SU-DHL-6 (cell line): ENCODE results near the gene C5orf58.

Experiments used
- EZH2phosphoT487 ChIP-seq: fragments of 200-600 bp; sonication (generic), shearing (Covaris generic); conservative IDR thresholded peaks from 2 replicates; pipeline ENCODE4 v1.6.1; 2018; ENCODE audit warnings: mild to moderate bottlenecking, antibody characterized with exemption, low read length, moderate library complexity, mixed read lengths
- TF ChIP-seq, protein P1 (sequence below): fragments of 200-600 bp; sonication (generic); IDR thresholded peaks from one replicate; pipeline ENCODE4 v1.5.1; 2017; ENCODE audit warnings: antibody characterized with exemption, mild to moderate bottlenecking, low read length, moderate library complexity; ENCODE audit not compliant: insufficient read depth, poor library complexity, severe bottlenecking

GRCh38 chr5:170257370-170257769 is 24.6 kb downstream of the C5orf58 start:
- TF ChIP-seq EZH2phosphoT487 = no peak
- TF ChIP-seq, protein P1, sequence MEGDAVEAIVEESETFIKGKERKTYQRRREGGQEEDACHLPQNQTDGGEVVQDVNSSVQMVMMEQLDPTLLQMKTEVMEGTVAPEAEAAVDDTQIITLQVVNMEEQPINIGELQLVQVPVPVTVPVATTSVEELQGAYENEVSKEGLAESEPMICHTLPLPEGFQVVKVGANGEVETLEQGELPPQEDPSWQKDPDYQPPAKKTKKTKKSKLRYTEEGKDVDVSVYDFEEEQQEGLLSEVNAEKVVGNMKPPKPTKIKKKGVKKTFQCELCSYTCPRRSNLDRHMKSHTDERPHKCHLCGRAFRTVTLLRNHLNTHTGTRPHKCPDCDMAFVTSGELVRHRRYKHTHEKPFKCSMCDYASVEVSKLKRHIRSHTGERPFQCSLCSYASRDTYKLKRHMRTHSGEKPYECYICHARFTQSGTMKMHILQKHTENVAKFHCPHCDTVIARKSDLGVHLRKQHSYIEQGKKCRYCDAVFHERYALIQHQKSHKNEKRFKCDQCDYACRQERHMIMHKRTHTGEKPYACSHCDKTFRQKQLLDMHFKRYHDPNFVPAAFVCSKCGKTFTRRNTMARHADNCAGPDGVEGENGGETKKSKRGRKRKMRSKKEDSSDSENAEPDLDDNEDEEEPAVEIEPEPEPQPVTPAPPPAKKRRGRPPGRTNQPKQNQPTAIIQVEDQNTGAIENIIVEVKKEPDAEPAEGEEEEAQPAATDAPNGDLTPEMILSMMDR = no peak
